Left forelimb (tissue), 1 donor: ENCODE measurements around the gene EGR1.
A peak's percentile ranks its signal among the peaks of the same experiment; 100 is the strongest.

ENCODE experiments used
- DNase-seq: peaks from one replicate; pipeline ENCODE4 v3.0.0-alpha.2; 2018; ENCODE audit warnings: low spot score

EGR1 gene

GRCh38 chr5:138465261-138466124 is at the start of gene EGR1:
TSS of gene EGR1 (plus strand) at chr5:138465479. CDS start at chr5:138465762, 283 bp downstream.
- peak; percentile 99 for DNase-seq

- no peak for DNase-seq
Measured at GRCh38 chr5:138418444-138418843, 46.8 kb upstream of the EGR1 start.

DNA sequence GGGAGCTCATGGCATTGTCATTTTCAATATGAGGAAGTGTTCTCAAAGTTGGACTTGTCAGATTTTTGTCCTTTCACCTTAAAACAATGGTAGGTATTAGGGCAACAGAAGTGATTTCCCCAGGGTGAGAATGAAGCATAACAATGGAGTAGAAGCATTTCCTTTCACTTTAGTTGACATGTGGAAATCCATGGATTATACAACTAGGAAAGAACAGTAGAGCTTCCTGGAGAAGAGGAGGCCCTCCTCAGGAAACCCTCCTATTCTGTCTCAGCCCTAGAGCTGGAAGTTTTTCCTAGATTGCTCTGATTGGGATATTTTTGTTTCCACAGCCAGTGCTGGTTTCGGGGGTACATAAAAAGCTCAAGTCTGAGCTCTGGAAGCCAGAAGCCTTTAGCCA is 40.2 kb upstream of the EGR1 start:
- DNase-seq = no peak

- no peak for DNase-seq
Measured at GRCh38 chr5:138435943-138436342, 29.3 kb upstream of the EGR1 start.

- no peak for DNase-seq
Measured at GRCh38 chr5:138438003-138438723, 27.1 kb upstream of the EGR1 start.

DNA sequence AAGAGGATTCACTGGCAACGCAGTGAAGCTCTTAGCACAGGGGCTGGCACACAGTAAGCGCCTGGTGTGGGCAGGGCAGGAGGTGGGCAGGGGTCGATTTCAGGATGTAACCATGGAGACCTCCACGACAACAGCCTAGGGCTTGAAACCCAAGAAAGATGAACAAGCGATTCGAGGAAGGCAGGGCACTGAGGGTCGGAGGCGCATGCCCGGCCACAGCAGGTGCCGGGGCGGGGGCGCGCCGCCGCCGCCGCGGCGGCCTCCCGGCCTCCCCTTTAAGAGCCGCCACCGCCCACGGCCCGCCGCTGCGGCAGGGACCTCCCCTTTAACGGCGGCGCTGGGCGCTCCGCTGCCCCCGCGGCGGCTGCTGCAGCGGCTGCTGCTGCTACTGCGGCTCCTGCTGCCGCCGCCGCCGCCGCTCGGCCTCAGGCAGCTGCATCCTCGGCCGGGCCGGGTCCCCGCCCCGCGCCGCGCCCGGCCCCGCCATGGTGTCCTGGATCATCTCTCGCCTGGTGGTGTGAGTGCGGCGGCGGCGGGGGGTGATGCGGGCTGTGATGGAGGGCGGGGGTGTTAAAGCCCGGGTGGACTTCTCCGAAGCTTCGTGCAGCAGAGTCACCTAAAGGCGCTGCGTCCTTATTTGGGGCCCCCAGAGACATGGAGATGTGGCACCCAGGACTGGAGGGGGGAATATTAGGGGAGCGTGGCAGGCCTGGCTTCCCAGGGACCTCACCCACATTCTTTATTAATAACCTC is 26.4 kb upstream of the EGR1 start, which contains the start of gene REEP2:
Gene REEP2, plus strand, starts transcription at position 334 of the 753 bp plus-strand sequence. Its CDS starts 152 bp downstream, at position 486.
- DNase-seq = no peak

- no peak for DNase-seq
Measured at GRCh38 chr5:138439477-138440158, 25.7 kb upstream of the EGR1 start.

DNA sequence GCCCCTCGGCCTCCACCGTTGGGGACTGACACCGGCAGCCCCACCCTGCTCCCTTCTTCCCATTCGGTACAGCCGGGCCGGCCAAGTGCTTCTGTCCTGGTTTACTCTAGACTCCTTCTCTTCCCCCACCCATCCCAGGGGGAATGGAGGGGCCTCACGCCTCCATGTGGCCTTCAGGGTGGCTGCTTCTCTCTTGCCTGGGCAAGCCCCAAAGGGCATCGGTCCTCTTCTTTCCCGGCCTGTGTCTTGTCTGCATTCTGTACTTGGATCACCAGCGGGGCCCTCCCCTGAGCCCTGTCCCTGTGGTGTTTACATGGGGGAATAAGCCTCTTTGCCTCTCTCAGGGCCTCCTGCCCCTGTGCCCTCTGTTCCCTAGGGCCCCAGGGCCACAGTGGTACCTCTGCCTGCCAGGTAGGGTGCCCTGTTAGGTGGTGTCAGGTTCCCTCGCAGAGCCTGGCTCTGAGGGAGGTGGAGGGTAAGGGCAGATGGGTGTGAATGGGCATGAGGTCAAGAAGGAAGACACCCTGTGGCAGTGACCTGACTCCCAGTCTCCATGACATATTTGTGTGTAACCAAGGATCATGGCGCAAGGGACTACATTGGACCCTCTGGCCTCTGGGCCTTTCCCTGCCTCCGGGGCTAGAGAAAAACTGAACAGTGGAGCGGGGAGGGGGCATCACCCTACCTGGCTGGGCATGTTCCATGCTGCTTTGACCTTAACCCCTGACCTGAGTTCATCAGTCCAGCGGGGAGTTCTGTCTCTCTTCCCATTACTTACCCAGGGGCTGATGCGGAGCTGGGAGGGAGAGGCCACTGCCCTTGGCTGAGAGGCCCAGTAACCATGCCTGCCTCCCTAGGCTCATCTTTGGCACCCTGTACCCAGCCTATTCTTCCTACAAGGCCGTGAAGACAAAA is 24.9 kb upstream of the EGR1 start:
- no peak for DNase-seq

DNA sequence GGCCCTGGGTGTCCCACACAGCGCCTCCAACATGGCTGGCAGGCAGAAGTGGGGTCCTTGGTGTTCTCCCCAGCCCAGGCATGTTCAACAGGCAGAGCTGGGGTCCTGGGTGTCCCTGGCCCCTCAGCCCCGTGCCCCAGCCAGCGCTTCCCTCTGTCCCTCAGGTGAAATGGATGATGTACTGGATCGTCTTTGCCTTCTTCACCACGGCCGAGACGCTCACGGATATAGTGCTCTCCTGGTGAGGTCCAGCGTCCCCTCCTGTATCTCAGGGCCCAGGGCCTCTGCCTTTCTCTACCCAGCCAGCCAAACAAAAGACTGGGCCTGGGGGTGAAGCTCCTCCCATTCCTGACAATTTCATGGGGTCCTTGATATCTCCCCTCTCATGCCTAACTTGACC is 24.1 kb upstream of the EGR1 start:
- no peak for DNase-seq

DNA sequence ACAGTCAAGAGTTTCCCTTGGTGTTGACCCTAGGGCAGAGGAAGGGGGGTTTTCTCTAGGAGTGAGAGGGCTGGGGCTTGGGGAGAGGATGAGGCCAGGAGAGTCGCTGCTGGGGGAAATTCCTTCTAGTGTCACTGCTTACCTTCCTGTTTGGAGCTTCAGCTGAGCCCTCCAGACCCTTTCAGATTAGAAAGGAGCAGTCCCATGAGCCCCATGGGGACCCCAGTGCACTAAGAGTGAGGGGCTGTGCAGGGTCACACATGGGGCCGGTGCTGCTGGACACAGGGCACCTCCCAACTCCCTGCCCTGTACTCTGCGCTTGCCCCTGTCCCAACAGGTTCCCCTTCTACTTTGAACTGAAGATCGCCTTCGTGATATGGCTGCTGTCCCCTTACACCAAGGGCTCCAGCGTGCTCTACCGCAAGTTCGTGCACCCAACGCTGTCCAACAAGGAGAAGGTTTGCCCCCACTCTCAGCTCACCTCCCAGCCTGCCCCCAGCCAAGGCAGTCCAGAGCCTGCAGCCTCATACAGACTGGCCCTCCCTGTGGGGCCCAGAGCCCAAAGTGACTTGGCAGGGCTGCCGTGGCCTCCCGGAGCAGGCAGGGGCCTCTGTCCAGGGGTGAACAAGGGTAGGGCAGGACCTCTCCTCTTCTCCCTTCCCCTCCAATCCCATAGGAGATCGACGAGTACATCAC is 21.1 kb upstream of the EGR1 start:
- peak; percentile 51 for DNase-seq

DNA sequence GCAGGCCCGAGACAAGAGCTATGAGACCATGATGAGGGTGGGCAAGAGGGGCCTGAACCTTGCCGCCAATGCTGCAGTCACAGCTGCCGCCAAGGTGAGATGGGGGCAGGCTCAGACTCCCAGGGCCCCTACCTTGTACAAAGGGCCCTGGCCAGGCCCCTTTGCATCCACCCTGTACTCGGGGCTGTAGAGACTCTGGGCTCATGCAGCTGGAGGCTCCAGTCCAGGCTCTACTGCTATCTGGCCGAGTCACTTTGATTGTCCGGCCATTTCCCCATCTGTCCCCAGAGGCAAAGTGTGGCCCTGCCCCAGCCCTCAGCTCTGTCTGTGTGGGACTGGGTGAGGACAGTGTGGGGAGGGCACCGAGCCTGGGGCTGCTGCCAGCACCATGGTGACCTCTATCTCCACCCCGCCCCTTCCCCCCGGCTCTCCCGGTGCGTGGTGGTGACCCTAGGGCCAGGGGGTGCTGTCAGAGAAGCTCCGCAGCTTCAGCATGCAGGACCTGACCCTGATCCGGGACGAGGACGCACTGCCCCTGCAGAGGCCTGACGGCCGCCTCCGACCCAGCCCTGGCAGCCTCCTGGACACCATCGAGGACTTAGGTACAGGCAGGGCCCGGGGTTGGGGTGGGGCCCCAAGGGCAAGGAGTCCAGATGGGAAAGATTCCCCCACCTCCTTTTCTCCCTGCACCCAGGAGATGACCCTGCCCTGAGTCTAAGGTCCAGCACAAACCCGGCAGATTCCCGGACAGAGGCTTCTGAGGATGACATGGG is 20.3 kb upstream of the EGR1 start:
- peak; percentile 55 for DNase-seq

DNA sequence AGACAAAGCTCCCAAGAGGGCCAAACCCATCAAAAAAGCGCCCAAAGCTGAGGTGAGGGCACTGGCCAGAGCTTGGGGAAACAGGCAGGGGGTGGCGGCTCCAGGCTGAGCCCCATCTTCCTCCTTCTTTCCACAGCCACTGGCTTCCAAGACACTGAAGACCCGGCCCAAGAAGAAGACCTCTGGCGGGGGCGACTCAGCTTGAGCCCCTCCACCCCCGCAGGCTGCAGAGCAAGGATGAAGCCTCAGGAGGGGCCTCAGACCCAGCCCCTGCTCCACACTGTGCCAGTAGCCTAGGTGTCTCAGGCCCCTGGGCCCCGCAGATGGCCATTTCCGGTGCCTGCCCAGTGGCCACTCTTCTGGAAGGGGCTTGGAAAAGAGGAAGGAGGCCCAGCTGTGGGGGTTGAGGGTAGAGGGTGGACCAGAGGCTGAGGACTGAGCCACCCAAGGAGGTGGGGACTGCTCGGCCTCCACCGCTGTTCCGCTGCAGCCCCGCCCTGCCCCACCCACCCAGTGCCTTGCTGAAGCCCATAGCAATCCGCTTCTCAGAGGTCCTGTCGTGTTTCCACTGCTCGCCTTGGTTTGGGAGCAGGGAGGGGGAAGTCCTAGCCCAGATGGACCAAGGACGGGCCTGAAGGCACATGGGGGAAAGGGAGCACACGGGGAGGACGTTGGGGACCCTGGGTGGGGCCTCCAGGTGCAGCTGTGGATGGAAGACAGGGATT is 19.6 kb upstream of the EGR1 start:
- DNase-seq = peak; percentile 53

DNA sequence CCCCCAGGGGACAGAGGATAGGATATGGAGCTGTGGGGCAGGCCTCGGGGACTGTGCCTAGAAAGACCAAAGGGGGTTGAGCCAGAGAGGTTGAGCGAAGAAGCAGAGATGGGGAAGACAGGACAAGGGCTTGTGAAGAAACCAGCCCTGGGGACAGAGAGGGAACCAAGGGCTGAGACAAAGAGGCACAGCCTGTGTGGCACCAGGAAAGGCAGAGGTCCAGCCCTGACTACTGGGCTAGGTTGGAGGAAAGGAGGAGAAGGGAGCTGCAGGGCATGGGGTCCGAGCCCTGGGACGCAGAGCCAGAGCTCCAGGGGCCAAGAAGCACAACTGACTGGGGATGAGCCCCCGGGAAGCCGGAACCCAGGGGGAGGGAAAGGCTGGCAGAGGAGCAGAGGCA is 17.2 kb upstream of the EGR1 start:
- DNase-seq = no peak

- no peak for DNase-seq
Measured at GRCh38 chr5:138448481-138449398, 16.5 kb upstream of the EGR1 start.

- peak; percentile 92 for DNase-seq
Measured at GRCh38 chr5:138449501-138450239, 15.6 kb upstream of the EGR1 start.

DNA sequence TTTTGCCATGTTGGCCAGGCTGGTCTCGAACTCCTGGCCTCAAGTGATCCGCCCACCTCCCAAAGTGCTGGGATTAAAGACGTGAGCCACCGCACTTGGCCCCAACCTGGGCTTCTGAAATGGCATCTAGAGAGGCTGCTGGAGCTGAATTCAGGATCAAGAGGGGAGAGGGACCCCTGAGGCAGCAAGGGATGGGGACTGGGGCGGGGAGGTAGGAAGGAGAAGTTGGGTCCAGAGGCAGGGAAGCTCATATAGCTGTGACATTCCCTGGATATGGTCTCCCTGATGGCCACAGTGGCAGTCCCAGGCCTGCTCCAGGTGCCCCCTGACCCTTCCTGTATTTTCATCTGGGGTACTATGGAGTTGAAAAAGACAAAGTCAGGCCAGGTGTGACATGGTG is 14.3 kb upstream of the EGR1 start:
- DNase-seq = no peak

- DNase-seq = no peak
Measured at GRCh38 chr5:138452720-138453119, 12.6 kb upstream of the EGR1 start.
